Measurements from ENCODE around the gene MRPL36. TPM values are rescaled to one million over a fixed set of nuclear protein-coding genes. Genes with fewer than 3 reads are reported as not detected.

MRPL36 gene
- total and polyA plus RNA-seq, 9 donors, result 26.8 to 60.7 (median 34.0) TPM

DNA sequence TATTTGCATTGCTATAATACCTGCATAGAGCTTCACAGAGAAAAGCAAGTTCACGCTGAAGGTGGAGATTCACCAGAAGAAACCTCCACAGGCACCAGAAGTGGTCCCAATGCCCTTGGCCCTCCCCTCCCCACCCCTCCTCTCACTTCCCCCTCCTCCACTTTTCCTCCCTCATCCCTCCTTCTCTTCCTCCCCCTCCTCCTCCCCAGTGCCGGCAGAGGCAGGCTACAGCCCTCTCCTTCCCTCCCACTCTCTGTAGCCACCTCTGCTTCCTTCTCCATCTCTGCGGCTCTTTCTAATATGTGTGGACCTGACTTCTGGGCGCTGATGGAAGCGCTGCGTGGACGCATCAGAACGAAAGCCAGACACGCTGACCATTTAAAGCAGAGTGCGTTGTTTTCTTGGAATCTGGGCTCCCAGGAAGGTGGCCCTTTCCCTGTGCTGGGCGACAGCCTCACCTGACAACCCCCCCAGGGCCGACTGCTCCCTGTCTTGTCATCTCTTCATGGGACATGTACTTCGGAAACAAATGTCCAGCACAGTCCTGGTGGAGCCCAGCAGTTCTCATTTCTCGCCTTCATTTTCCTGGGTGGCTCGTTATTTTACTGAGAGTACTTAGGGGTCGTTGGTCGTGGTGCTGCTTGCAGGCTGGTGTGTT, 31.1 kb upstream of the MRPL36 start:
- Histone ChIP-seq H3K27me3 (no peaks in the 10 kb centered on the region), H3K4me1 (ENCODE audit: insufficient read depth) (no peaks in the 10 kb centered on the region), H3K27ac (no peak overlapping the region), H3K4me3 (no peak overlapping the region), H3K36me3 (no peaks in the 10 kb centered on the region), H3K9me3 (no peaks in the 10 kb centered on the region)
- intact Hi-C loops (cut with DNase I), result no loop called here
- WGBS, 3 donors, result 62 to 67% (median 66%) methylated on average over 17 of the region's 17 CpGs
- TF ChIP-seq POLR2A (IDR thresholded peaks at IDR 0.05) (no peak), EP300 (IDR thresholded peaks at IDR 0.05) (no peak)
- TF ChIP-seq, protein P1, sequence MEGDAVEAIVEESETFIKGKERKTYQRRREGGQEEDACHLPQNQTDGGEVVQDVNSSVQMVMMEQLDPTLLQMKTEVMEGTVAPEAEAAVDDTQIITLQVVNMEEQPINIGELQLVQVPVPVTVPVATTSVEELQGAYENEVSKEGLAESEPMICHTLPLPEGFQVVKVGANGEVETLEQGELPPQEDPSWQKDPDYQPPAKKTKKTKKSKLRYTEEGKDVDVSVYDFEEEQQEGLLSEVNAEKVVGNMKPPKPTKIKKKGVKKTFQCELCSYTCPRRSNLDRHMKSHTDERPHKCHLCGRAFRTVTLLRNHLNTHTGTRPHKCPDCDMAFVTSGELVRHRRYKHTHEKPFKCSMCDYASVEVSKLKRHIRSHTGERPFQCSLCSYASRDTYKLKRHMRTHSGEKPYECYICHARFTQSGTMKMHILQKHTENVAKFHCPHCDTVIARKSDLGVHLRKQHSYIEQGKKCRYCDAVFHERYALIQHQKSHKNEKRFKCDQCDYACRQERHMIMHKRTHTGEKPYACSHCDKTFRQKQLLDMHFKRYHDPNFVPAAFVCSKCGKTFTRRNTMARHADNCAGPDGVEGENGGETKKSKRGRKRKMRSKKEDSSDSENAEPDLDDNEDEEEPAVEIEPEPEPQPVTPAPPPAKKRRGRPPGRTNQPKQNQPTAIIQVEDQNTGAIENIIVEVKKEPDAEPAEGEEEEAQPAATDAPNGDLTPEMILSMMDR (IDR thresholded peaks at IDR 0.05), result no peak
- no peak for DNase-seq

DNA sequence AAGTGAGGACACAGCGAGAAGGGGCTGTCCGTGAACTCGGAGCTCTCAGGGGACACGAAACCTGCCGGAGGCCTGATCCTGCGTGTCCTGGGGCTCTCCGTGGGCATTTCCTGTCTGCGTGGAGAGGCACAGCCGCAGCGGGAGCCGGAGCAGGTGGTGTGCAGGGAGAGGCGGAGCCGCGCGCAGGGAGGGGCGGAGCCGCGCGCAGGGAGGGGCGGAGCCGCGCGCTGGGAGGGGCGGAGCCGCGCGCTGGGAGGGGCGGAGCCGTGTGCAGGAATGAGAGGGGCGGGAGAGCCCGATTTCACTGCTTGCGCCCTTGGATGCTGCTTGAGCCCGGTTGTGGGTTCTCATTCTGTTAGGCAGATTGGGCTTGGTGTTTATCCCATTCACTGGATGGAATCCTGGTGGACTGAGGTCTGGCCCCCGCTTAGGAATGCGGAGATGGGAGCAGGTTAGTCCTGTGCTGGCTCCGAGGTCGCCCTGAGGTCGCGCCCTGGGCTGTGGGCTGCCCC, 28.3 kb upstream of the MRPL36 start:
- DNase-seq, result no peak
- H3K36me3 ChIP-seq, result no peaks in the 10 kb centered on the region
- no peaks in the 10 kb centered on the region for H3K9me3 ChIP-seq
- TF ChIP-seq, protein P1 (IDR thresholded peaks at IDR 0.05), result no peak
- TF ChIP-seq EP300 (IDR thresholded peaks at IDR 0.05) (no peak), POLR2A (IDR thresholded peaks at IDR 0.05) (no peak)
- WGBS, 3 donors, result 28 to 56% (median 51%) methylated on average over 37 to 39 of the region's 39 CpGs
- H3K4me3 ChIP-seq, result no peak overlapping the region
- intact Hi-C loops (cut with DNase I), result no loop called here
- no peaks in the 10 kb centered on the region for H3K4me1 ChIP-seq (ENCODE audit: insufficient read depth)
- H3K27ac ChIP-seq, result no peak overlapping the region
- no peaks in the 10 kb centered on the region for H3K27me3 ChIP-seq

DNA sequence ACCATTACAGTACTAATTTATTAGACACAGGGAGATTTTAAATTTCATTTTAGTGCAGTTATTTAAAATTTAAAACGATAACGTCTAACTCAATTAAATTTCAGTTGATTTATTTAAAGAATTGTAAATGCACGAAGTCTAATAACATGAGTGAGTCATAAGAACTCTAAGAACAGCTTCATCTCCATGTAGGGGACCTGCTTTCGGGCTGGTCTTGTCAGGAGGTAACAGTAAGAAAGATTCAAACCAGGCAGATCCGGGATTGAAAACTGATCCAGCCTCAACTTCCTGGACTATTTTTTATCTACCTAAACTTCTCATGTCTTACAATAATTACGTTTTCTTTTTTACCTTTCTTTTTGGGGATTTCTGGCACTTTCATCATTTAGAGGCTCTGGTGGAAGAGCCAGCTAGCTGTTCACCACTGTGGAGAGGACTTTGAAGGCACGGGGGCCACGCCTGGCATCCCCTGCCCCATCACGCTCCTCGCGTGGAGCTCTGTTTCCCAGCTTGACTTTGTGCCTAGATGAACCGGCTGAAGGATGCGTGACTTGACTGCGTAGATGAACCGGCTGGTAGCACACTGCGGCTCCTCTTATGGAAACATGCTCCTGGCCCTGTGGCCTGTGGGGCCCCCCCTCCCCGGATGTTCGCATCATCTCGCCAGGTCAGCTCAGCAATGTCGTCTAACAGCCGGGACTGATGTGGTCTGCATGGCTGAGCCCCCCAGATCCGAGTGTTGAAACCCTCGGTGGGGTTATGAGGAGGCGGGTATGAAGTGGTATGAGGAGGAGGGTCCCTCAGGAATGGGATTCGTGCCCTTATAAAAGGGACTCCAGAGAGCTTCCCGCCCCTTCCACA, 27.6 kb upstream of the MRPL36 start:
- H3K36me3 ChIP-seq, result no peaks in the 10 kb centered on the region
- H3K4me1 ChIP-seq (ENCODE audit: insufficient read depth), result no peaks in the 10 kb centered on the region
- H3K9me3 ChIP-seq, result no peaks in the 10 kb centered on the region
- no peak for DNase-seq
- H3K27ac ChIP-seq, result no peak overlapping the region
- intact Hi-C loops (cut with DNase I), result no loop called here
- WGBS, 3 donors, result 82 to 87% (median 85%) methylated on average over 26 of the region's 26 CpGs
- no peaks in the 10 kb centered on the region for H3K27me3 ChIP-seq
- no peak overlapping the region for H3K4me3 ChIP-seq
- no peak for TF ChIP-seq POLR2A (IDR thresholded peaks at IDR 0.05)
- TF ChIP-seq EP300 (IDR thresholded peaks at IDR 0.05), result no peak
- TF ChIP-seq, protein P1 (IDR thresholded peaks at IDR 0.05), result no peak

DNA sequence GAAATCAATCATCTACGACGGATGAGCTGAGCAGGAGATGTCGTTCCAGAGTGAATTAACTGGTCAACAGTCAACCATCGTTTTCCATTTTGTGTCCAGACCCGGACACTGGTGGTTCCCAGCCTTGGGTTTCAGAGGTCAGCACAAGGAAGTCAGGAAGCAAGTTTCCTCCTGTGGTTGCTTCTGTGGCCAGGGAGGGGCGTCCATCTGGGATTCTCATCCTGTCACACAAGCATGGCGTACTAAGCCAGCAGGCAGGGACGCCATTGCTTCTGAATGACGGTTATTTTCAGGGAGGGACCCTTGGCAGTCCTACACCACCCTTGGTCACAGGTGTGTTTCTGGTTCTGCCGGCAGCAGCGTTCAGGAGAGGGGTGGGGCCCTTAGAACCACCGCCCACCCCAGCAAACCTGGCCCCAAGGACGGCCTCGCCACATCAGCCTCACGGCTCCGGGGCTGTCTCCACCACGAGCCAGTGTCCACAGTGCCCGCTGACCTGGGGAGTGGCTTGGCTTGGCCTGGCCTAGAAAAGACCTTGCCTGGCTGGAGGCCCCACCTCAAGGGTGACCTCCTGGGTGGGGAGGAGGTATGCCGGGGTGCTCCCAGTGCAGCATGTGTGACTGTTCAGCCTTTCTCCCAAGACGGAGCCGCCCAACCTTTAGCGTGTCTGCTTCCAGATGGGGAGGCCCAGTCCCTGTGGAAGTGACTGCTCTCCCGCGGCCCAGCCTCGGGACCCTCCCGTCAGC, 26.8 kb upstream of the MRPL36 start:
- H3K9me3 ChIP-seq, result no peaks in the 10 kb centered on the region
- H3K27me3 ChIP-seq, result no peaks in the 10 kb centered on the region
- H3K27ac ChIP-seq, result no peak overlapping the region
- H3K4me1 ChIP-seq (ENCODE audit: insufficient read depth), result no peaks in the 10 kb centered on the region
- no peaks in the 10 kb centered on the region for H3K36me3 ChIP-seq
- no peak for DNase-seq
- H3K4me3 ChIP-seq, result no peak overlapping the region
- TF ChIP-seq, protein P1 (IDR thresholded peaks at IDR 0.05), result no peak
- TF ChIP-seq POLR2A (IDR thresholded peaks at IDR 0.05), result no peak
- no peak for TF ChIP-seq EP300 (IDR thresholded peaks at IDR 0.05)
- intact Hi-C loops (cut with DNase I), result no loop called here
- 84 to 91% (median 90%) methylated on average over 26 of the region's 26 CpGs for WGBS, 3 donors

All from ovary (tissue), 9 donors.